IMR-90 (cell line): ENCODE measurements around the gene TMEM50B. TPM values are rescaled to one million over a fixed set of nuclear protein-coding genes. Genes with fewer than 3 reads are reported as not detected.

Source experiments
- ATAC-seq: fragments of 200-7000 bp; cut with Tn5 transposase; 2 replicates; pipeline ENCODE4 v1.9.1; 2020; ENCODE audit warnings: low read depth, mild to moderate bottlenecking, moderate library complexity
- BruUV-seq: library from RNA; stranded (reverse); fragments of 400-500 nt; replicated peaks from 2 replicates; lab custom pipeline; 2021; lab: Mats Ljungman, UMichigan
- CTCF ChIA-PET: fragments of 300-600 bp; formaldehyde crosslinking; extraction: SDS; loops from one replicate; lab custom pipeline; 2021; ENCODE audit warnings: antibody characterized with exemption; lab: Yijun Ruan, JAX
- POLR2A ChIA-PET: fragments of 300-600 bp; sonication (Branson Sonifier 250); formaldehyde crosslinking; loops from one replicate; lab custom pipeline; 2022; ENCODE audit warnings: antibody characterized with exemption; ENCODE audit not compliant: unreplicated experiment; lab: Charles Lee
- DNase-seq: peaks from one replicate; pipeline ENCODE4 v3.0.0; 2013
- H2AFZ ChIP-seq: replicated peaks from 2 replicates; pipeline ENCODE3; 2013; ENCODE audit warnings: low read length, mild to moderate bottlenecking; ENCODE audit not compliant: poor library complexity
- H2AK5ac ChIP-seq: 2 replicates; pipeline ENCODE4 v1.6.1; 2013; ENCODE audit warnings: low read depth, low read length, inconsistent platforms
- H2AK9ac ChIP-seq: replicated peaks from 2 replicates; pipeline ENCODE3; 2013; ENCODE audit warnings: mild to moderate bottlenecking, low read depth, low read length, moderate library complexity; ENCODE audit not compliant: poor library complexity
- H2BK120ac ChIP-seq: 2 replicates; pipeline ENCODE4 v1.6.1; 2013; ENCODE audit warnings: low read depth, low read length, inconsistent platforms
- H2BK15ac ChIP-seq: 3 replicates; pipeline ENCODE4 v1.6.1; 2013; ENCODE audit warnings: low read depth, low read length, inconsistent platforms
- H2BK20ac ChIP-seq: 2 replicates; pipeline ENCODE4 v1.6.1; 2013; ENCODE audit warnings: low read depth, mild to moderate bottlenecking, inconsistent platforms, low read length, moderate library complexity
- H2BK5ac ChIP-seq: 2 replicates; pipeline ENCODE4 v1.6.1; 2013; ENCODE audit warnings: mild to moderate bottlenecking, low read depth, low read length, inconsistent platforms; ENCODE audit not compliant: poor library complexity, severe bottlenecking
- H3K14ac ChIP-seq: replicated peaks from 2 replicates; pipeline ENCODE4 v1.6.1; 2013; ENCODE audit warnings: low read depth, low read length, inconsistent platforms
- H3K18ac ChIP-seq: 2 replicates; pipeline ENCODE4 v1.6.1; 2013; ENCODE audit warnings: low read depth, low read length, control low read depth
- H3K23ac ChIP-seq: 2 replicates; pipeline ENCODE4 v1.6.1; 2013; ENCODE audit warnings: low read depth, low read length, inconsistent platforms
- H3K27ac ChIP-seq: 2 replicates; pipeline ENCODE4 v1.5.1; 2013; ENCODE audit warnings: mild to moderate bottlenecking, control low read depth, low read length; ENCODE audit not compliant: insufficient read depth
- H3K27me3 ChIP-seq: 2 replicates; pipeline ENCODE4 v1.6.1; 2013; ENCODE audit warnings: low read length; ENCODE audit not compliant: control insufficient read depth, insufficient read depth
- H3K36me3 ChIP-seq: 2 replicates; pipeline ENCODE4 v1.6.1; 2013; ENCODE audit warnings: low read length, mixed read lengths; ENCODE audit not compliant: control insufficient read depth, insufficient read depth
- H3K4ac ChIP-seq: 2 replicates; pipeline ENCODE4 v1.6.1; 2013; ENCODE audit warnings: low read depth, low read length, inconsistent platforms
- H3K4me1 ChIP-seq: 2 replicates; pipeline ENCODE4 v1.6.1; 2013; ENCODE audit warnings: low read length, mixed read lengths; ENCODE audit not compliant: control insufficient read depth, insufficient read depth
- H3K4me2 ChIP-seq: 2 replicates; pipeline ENCODE4 v1.6.1; 2013; ENCODE audit warnings: low read depth, mild to moderate bottlenecking, control low read depth, low read length, moderate library complexity
- H3K4me3 ChIP-seq: 2 replicates; pipeline ENCODE4 v1.5.1; 2013; ENCODE audit warnings: low read depth, mild to moderate bottlenecking, control low read depth, low read length, moderate library complexity; ENCODE audit not compliant: insufficient read depth
- H3K56ac ChIP-seq: 2 replicates; pipeline ENCODE4 v1.6.1; 2013; ENCODE audit warnings: low read length, inconsistent platforms; ENCODE audit not compliant: insufficient read depth; ENCODE audit errors: extremely low read depth
- H3K79me1 ChIP-seq, 2 experiments: 2 replicates each; pipeline ENCODE4 v1.6.1; 2013; ENCODE audit warnings: low read length in 2 of 2, inconsistent platforms in 1 of 2, low read depth in 1 of 2
- H3K9ac ChIP-seq: 2 replicates; pipeline ENCODE4 v1.6.1; 2013; ENCODE audit warnings: low read depth, low read length, control low read depth
- H3K9me1 ChIP-seq: 2 replicates; pipeline ENCODE4 v1.6.1; 2013; ENCODE audit warnings: low read length, inconsistent platforms; ENCODE audit not compliant: insufficient read depth
- H3K9me3 ChIP-seq: 2 replicates; pipeline ENCODE4 v1.6.1; 2013; ENCODE audit warnings: low read length; ENCODE audit not compliant: control insufficient read depth, insufficient read depth
- H4K20me1 ChIP-seq: 2 replicates; pipeline ENCODE4 v1.6.1; 2013; ENCODE audit warnings: low read length, inconsistent platforms; ENCODE audit not compliant: insufficient read depth
- H4K5ac ChIP-seq: 2 replicates; pipeline ENCODE4 v1.6.1; 2013; ENCODE audit warnings: mild to moderate bottlenecking, low read depth, low read length, control low read depth
- H4K8ac ChIP-seq, 2 experiments: 2 replicates each; pipeline ENCODE4 v1.6.1; 2013; ENCODE audit warnings: low read depth in 2 of 2, low read length in 2 of 2, control low read depth in 1 of 2, inconsistent platforms in 1 of 2
- H4K91ac ChIP-seq: 2 replicates; pipeline ENCODE4 v1.6.1; 2013; ENCODE audit warnings: low read depth, low read length, inconsistent platforms; ENCODE audit not compliant: insufficient read depth
- BHLHE40 ChIP-seq: fragments of 150-350 bp; IDR thresholded peaks from 2 replicates; pipeline ENCODE4 v1.6.1; 2016; ENCODE audit warnings: mild to moderate bottlenecking, low read depth, low read length
- CEBPB ChIP-seq: IDR thresholded peaks from 2 replicates; pipeline ENCODE4 v1.6.1; 2012; ENCODE audit warnings: low read depth, low read length, improper control_type of control experiment
- CTCF ChIP-seq: conservative IDR thresholded peaks from 2 replicates; pipeline ENCODE4 v1.5.1; 2012; ENCODE audit warnings: mild to moderate bottlenecking, low read depth, low read length, improper control_type of control experiment
- RAD21 ChIP-seq: IDR thresholded peaks from 2 replicates; pipeline ENCODE4 v1.6.1; 2012; ENCODE audit warnings: low read length, improper control_type of control experiment
- WGBS, 2 experiments: methylation state at CpG; one replicate each; pipeline versions ENCODE4 v1.1.5 to v1.1.7; 2013; ENCODE audit warnings: missing lambda C conversion rate in 2 of 2; ENCODE audit not compliant: insufficient read length in 1 of 2; ENCODE audit errors: extremely low coverage in 2 of 2; 5-methylcytosine and 5-hydroxymethylcytosine counted together
- dilution Hi-C: fragments of 300-500 bp; cut with HindIII; formaldehyde crosslinking; loops from one replicate; pipeline ENCODE4 v1.14.3; 2018; ENCODE audit warnings: low sequenced_read_pairs; ENCODE audit not compliant: unreplicated experiment
- in situ Hi-C: fragments of 300-500 bp; cut with MboI; formaldehyde crosslinking; loops from 3 replicates; pipeline ENCODE4 v1.14.3; 2019; ENCODE audit warnings: low sequenced_read_pairs, inconsistent platforms, mixed read lengths
- intact Hi-C: fragments of 100-400 bp; cut with micrococcal nuclease; formaldehyde crosslinking; loops from 2 replicates; pipeline ENCODE4 v1.10.0; 2022
- polyA plus RNA-seq, 3 experiments: library from polyadenylated mRNA; depleted of rRNA; stranded (reverse); fragments of >200 nt; gene quantifications; 2 replicates each; pipeline ENCODE4 v1.2.3, GENCODE V29; 2012; ENCODE audit warnings: low replicate concordance in 1 of 3
- total RNA-seq: library from RNA; depleted of rRNA; stranded (reverse); fragments of >200 nt; gene quantifications from 2 replicates; pipeline ENCODE4 v1.2.3, GENCODE V29; 2012
- TF ChIP-seq, protein P1 (sequence below): fragments of 150-350 bp; IDR thresholded peaks from 2 replicates; pipeline ENCODE4 v1.6.1; 2016; ENCODE audit warnings: low read depth, mild to moderate bottlenecking, low read length, moderate library complexity, borderline replicate concordance

TMEM50B gene
- total and polyA plus RNA-seq, 2 of the 4 experiments (the other 2 are of a cell fraction) = 10.9 to 25.9 TPM

GRCh38 chr21:33421713-33422393 lies 57.9 kb downstream of the TMEM50B start:
- Histone ChIP-seq H2BK15ac (no peak overlapping the region), H4K8ac (no peak overlapping the region), H2BK120ac (no peak overlapping the region), H3K4me2 (no peak overlapping the region), H3K4me3 (no peak overlapping the region), H2AK5ac (no peak overlapping the region), H2BK20ac (no peak overlapping the region), H2AK9ac (no peak overlapping the region), H3K4me1 (peaks cover 6% of the 10 kb centered on the region), H3K14ac (no peak overlapping the region), H3K18ac (no peak overlapping the region), H3K9me1 (peaks cover 14% of the 10 kb centered on the region), H3K9ac (no peak overlapping the region), H4K5ac (no peak overlapping the region), H2AFZ (no peak overlapping the region), H3K4ac (no peak overlapping the region), H3K79me1 (peaks cover 25 to 54% of the 10 kb centered on the region in 2 experiments), H3K23ac (no peak overlapping the region), H4K91ac (no peak overlapping the region), H4K20me1 (peaks cover 25% of the 10 kb centered on the region), H3K9me3 (no peaks in the 10 kb centered on the region), H2BK5ac (no peak overlapping the region), H3K36me3 (peaks cover 40% of the 10 kb centered on the region), H3K56ac (no peak overlapping the region), H3K27me3 (no peaks in the 10 kb centered on the region), H3K27ac (no peak overlapping the region)
- DNase-seq (no peak), ATAC-seq (no peak)
- intact Hi-C loops = no loop called here
- WGBS, 2 experiments = no CpG with 5 or more reads among the region's 5 CpGs
- no TSS peak for BruUV-seq
- ChIA-PET CTCF (no interaction called here), POLR2A (no interaction called here)
- in situ Hi-C loops = no loop called here
- dilution Hi-C loops = no loop called here
- TF ChIP-seq BHLHE40 = no peak
- no peak for TF ChIP-seq CEBPB
- no peak for TF ChIP-seq CTCF
- TF ChIP-seq, protein P1, sequence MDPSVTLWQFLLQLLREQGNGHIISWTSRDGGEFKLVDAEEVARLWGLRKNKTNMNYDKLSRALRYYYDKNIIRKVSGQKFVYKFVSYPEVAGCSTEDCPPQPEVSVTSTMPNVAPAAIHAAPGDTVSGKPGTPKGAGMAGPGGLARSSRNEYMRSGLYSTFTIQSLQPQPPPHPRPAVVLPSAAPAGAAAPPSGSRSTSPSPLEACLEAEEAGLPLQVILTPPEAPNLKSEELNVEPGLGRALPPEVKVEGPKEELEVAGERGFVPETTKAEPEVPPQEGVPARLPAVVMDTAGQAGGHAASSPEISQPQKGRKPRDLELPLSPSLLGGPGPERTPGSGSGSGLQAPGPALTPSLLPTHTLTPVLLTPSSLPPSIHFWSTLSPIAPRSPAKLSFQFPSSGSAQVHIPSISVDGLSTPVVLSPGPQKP = no peak
- TF ChIP-seq RAD21 = no peak
